ENCODE data around the gene RCOR3. TPM values are rescaled to one million over a fixed set of nuclear protein-coding genes. Genes with fewer than 3 reads are reported as not detected.

The RCOR3 gene
- total and polyA plus RNA-seq, 2 of the 8 experiments (the other 6 are each of a cell fraction or from before 2014, with no cell fraction given): 21.4 to 36.3 TPM

DNA sequence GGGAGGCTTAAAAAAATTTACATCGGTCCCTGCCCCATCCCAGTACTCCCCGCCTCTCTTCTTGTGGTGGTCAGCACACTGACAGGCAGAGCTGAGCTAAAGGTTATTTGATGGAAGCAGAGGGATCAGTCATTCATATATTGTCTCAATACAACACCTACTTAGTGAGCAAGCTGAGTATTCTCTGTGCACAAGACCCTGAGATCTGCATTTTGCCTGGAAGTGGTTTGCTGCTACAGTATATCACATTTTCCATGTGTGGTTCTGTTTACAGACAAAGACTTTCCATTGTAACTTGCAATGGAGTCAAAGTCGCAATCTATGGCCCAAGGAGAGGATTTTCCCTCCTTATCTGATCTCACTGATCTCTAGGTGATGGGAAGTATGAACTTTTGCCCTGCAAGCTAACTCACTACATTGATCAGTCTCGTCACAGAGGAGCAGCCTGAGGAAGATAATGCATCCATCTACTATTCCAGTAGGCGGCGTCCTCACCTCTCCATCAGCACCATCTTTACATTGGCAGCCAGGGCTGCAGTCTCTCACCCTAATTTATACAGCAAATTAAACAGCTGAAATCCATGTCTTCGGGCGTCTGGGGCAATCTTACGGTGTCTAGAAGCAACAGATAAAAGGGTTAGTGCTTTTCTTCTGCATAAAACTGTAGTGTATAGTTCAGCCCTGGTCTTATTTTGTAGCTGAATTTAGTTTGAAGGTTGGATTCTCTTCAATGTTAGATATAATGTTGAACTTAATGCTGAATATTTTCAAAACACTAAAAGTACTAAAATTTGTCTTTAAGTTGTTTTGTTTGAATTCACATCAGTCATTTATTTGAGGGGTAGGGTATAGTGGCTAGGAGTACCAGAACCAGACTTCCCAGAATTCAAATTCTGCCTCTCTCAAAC is 64.2 kb downstream of the RCOR3 start:
- CTCF ChIA-PET (ENCODE audit: partially characterized antibody): interaction anchor here (0.6 to 4.6 kb wide), 50 partner anchors 11 to 761 kb away, joined by 3 to 38 read pairs (median 4); partner anchors contain the start of gene SLC30A1
- no peak overlapping the region for H4K5ac ChIP-seq (ENCODE audit: insufficient read length, low read depth, low read length)
- no peak overlapping the region for H3K4me3 ChIP-seq (ENCODE audit: extremely low read depth in 1 of 4, insufficient read depth in 2 of 4, low read depth in 3 of 4, low read length in 4 of 4)
- no peak overlapping the region for H3K4me2 ChIP-seq (ENCODE audit: insufficient read depth in 1 of 2, low read depth in 2 of 2, low read length in 2 of 2)
- no peak overlapping the region for H3K14ac ChIP-seq (ENCODE audit: insufficient read length)
- peaks cover 0 to 12% of the 10 kb centered on the region in 2 experiments; a peak in 2 of 4 replicates for H3K79me2 ChIP-seq (ENCODE audit: control insufficient read depth in 1 of 2, insufficient read depth in 2 of 2, low read length in 2 of 2)
- H3K9me3 ChIP-seq (ENCODE audit: insufficient read depth in 2 of 2, low read depth in 1 of 2, low read length in 1 of 2): no peaks in the 10 kb centered on the region
- no peak overlapping the region for H4K8ac ChIP-seq (ENCODE audit: extremely low read depth, insufficient read depth, low read length)
- peaks cover 5% of the 10 kb centered on the region for H3K23me2 ChIP-seq (ENCODE audit: low read depth, low read length)
- H3K36me3 ChIP-seq (ENCODE audit: control insufficient read depth in 2 of 4, insufficient read depth in 4 of 4, low read length in 3 of 4): no peaks in the 10 kb centered on the region
- no peak overlapping the region for H2BK120ac ChIP-seq (replicated peaks; ENCODE audit: low read depth, low read length)
- H3K27ac ChIP-seq (ENCODE audit: low read depth, low read length): no peak overlapping the region
- no peak overlapping the region for H3K4ac ChIP-seq (replicated peaks; ENCODE audit: insufficient read length, low read depth, low read length)
- H4K20me1 ChIP-seq (replicated peaks in 1 of 2; ENCODE audit: control insufficient read depth in 1 of 2, insufficient read depth in 2 of 2, low read length in 2 of 2): peaks cover 0 to 2% of the 10 kb centered on the region in 2 experiments
- POLR2A ChIA-PET (ENCODE audit: partially characterized antibody): no interaction called here
- H3K79me1 ChIP-seq (ENCODE audit: low read depth, low read length): peaks cover 9% of the 10 kb centered on the region; the same call in 1 of the 2 replicates
- H2AFZ ChIP-seq (ENCODE audit: low read length): 0 out of 2 replicates have a peak overlapping the region, but pooled peaks have one; percentile 12
- no peak overlapping the region for H3K23ac ChIP-seq (ENCODE audit: insufficient read length)
- DNase-seq (ENCODE audit: low read depth in 1 of 2, low spot score in 2 of 2): peak in 1 of 2 experiments; percentile 59
- H3K27me3 ChIP-seq (replicated peaks in 1 of 4; ENCODE audit: control insufficient read depth in 3 of 4, extremely low read depth in 1 of 4, insufficient read depth in 3 of 4, low read length in 3 of 4): peaks cover 0 to 7% (median 4%) of the 10 kb centered on the region in 4 experiments; a peak in 4 of 7 replicates
- peaks cover 2 to 15% (median 7%) of the 10 kb centered on the region in 4 experiments; a peak in 6 of 7 replicates for H3K4me1 ChIP-seq (replicated peaks in 1 of 4; ENCODE audit: control insufficient read depth in 3 of 4, insufficient read depth in 4 of 4, low read length in 3 of 4)
- H3K9ac ChIP-seq (replicated peaks in 1 of 4; ENCODE audit: extremely low read depth in 1 of 4, low read depth in 3 of 4, low read length in 3 of 4): no peak overlapping the region
- H2AK5ac ChIP-seq (ENCODE audit: low read depth, low read length): no peak overlapping the region
- H2BK12ac ChIP-seq (ENCODE audit: low read depth, low read length): no peak overlapping the region
- WGBS, 2 experiments (ENCODE audit: extremely low coverage in 1 of 2, insufficient coverage in 1 of 2, insufficient read length in 1 of 2, insufficient replicate concordance in 2 of 2, low coverage in 1 of 2, low lambda C conversion rate in 2 of 2, missing lambda C conversion rate in 1 of 2): 33% methylated on average over 9 of the region's 9 CpGs; no CpG with 5 or more reads in 1 of the 2 experiments
- FAIRE-seq: peak; percentile 84
- no peak overlapping the region for H3K18ac ChIP-seq (ENCODE audit: extremely low read depth, low read length)
- H2BK5ac ChIP-seq (ENCODE audit: low read depth, low read length): no peak overlapping the region
- no peak overlapping the region for H2BK15ac ChIP-seq (ENCODE audit: low read length)
- H2BK20ac ChIP-seq (ENCODE audit: low read length): no peak overlapping the region
- H4K91ac ChIP-seq (replicated peaks; ENCODE audit: insufficient read length, low read length): no peak overlapping the region
- no peak overlapping the region for H3K56ac ChIP-seq (replicated peaks; ENCODE audit: insufficient read length, low read depth, low read length)
- no peak for TF ChIP-seq ZNF274 (IDR thresholded peaks at IDR 0.05; ENCODE audit: borderline replicate concordance, extremely low read depth, low read length)
- no peak for TF ChIP-seq GABPA (IDR thresholded peaks at IDR 0.05; ENCODE audit: borderline replicate concordance, insufficient read depth, low read length)
- no peak for TF ChIP-seq CBX8 (IDR thresholded peaks at IDR 0.05; ENCODE audit: borderline replicate concordance, low read depth, low read length)
- TF ChIP-seq RNF2 (IDR thresholded peaks at IDR 0.05; ENCODE audit: borderline replicate concordance, low read depth, low read length, missing control alignments, poor library complexity, severe bottlenecking): no peak
- no peak for TF ChIP-seq BRCA1 (IDR thresholded peaks at IDR 0.05; ENCODE audit: low read depth, low read length)
- TF ChIP-seq SIX5 (IDR thresholded peaks at IDR 0.05; ENCODE audit: low read depth, low read length): no peak
- TF ChIP-seq RXRA (IDR thresholded peaks at IDR 0.05; ENCODE audit: insufficient read depth, low read depth, low read length): no peak
- TF ChIP-seq POU5F1 (IDR thresholded peaks at IDR 0.05; ENCODE audit: low read depth, low read length): no peak
- no peak for TF ChIP-seq CBX5 (IDR thresholded peaks at IDR 0.05; ENCODE audit: low read depth, low read length)
- no peak for TF ChIP-seq PHF8 (conservative IDR thresholded peaks at IDR 0.05; ENCODE audit: low read depth, low read length)
- TF ChIP-seq SIN3A (conservative IDR thresholded peaks at IDR 0.05 in 1 of 2, IDR thresholded peaks at IDR 0.05 in 1 of 2; ENCODE audit: low read depth in 1 of 2, low read length in 2 of 2): no peak
